ENCODE measurements around the gene VSTM2A.
A peak's percentile ranks its signal among the peaks of the same experiment; 100 is the strongest.
"Not testable (repeated sequence)": the region's sequence is repeated elsewhere in the genome, so short reads cannot be mapped to it uniquely, and the experiment has no call there.

VSTM2A gene, protein sequence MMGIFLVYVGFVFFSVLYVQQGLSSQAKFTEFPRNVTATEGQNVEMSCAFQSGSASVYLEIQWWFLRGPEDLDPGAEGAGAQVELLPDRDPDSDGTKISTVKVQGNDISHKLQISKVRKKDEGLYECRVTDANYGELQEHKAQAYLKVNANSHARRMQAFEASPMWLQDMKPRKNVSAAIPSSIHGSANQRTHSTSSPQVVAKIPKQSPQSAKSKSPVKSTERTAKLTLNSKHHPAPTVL

DNA sequence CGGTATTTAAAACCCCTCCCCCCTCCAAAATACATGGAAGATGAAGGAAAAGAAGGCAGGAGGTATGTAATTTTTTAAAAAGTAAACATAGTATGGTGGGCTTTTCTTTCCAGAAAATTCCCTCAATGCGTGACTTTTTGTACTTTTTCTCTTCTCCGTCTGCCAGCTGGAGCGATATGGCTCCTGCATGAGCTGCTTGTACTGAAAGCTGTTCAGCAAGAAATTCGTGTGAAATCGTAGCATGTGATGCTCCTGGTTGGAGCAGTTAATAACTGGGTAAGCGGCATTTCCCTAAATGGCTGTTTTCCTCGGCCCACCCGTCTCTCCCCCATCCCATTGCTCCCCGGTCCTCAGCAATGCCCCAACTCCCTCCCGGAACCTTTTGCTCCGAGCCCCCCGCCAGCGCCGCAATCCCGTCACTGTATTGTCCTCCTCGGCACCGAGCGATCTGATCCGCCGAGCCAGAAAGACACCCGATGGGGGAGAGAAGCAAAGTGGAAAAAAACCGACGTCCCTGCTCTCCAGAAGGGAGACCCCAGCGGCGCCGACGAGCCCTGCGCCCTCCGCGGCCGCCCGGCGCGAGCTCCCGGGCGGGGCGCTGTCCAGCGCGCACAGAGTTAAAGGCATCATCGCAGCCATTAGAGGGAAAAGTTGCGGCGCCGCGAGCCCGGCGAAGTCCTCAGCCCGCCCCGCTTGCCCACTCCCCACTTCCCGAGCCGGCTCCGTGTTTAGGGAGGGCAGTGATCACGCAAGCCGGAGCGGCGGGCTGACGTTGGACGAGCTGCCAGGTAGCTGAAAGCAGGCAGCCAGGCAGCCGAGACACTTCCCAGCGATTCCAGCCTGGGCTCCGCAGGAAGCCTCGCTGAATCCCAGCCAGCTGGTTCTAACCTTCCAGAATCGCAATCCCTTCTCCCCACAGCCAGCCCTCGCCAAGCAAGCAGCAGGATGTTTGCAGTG is at the start of gene VSTM2A:
Gene VSTM2A, plus strand, starts transcription at position 707 of the 957 bp plus-strand sequence. CDS start 356 bp downstream, outside the sequence.
- peak; percentile 4 for DNase-seq

DNA sequence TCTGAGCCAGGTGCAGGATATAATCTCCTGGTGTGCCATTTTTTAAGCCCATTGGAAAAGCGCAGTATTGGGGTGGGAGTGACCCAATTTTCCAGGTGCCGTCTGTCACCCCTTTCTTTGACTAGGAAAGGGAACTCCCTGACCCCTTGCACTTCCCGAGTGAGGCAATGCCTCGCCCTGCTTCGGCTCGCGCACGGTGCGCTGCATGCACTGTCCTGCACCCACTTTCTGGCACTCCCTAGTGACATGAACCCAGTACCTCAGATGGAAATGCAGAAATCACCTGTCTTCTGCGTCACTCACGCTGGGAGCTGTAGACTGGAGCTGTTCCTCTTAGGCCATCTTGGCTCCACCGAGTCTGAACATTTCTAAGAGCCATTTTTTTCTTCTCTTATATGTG is 37.6 kb upstream of the VSTM2A start:
- not testable (repeated sequence) for DNase-seq

DNA sequence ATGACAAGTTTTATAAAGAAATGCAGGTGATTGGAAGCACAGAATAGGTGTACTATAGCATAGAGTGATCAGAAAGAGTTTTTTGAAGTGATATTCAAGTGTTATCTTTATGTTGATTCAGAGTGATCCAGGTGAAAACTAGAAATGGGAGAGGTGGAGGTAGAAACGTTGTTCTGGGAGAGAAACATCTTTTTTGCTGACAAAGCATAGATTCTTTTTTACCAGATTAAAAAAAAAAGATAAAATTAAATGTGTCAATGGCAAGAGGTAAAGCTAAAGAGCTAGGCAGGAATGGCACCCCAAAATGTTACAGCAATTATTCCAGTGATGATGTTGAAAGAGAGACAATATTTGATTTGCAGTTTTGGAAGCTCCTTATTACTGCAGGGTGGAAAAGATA is 12.6 kb upstream of the VSTM2A start:
- DNase-seq: no peak

DNA sequence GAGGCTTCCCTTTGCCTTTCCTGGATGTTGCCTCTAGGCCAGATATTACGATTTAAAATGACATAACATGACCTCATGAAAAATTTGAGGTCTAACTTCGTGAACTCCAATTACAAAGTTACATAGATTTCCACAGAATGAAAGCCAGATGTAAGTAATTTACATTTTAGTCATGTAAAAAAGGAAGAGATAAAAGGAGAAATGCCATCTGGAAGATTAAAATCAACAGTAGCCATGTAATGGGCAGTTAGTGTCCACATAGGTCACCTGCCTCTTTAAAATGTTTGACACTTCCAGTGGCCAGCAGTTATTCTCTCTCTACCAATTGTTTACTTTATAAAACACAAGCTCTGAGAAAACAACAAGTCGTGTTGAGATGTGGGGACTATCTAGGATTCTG is 4.1 kb upstream of the VSTM2A start:
- no peak for DNase-seq

DNA sequence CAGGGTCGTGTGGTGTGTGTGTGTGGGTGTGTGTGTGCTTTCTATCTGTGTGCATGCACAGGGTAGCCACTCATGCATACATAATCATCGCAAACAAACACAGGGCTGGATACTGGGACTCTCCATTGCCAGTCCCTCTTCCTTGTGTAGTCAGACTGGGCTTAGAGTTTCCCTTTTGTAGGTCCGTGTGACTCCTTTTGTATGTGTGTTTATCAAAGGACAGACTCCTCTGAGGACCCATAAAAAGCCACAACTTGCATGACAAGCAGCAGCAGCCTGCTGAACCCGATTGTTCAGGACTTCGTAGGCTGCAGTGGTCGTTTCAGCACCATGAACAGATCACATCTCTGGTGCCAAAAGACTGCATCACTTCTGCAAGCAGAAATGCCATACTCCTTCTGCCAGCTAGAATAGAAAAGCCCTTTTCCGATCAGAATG is 895 bp downstream of the VSTM2A start:
- peak; percentile 27 for DNase-seq

DNA sequence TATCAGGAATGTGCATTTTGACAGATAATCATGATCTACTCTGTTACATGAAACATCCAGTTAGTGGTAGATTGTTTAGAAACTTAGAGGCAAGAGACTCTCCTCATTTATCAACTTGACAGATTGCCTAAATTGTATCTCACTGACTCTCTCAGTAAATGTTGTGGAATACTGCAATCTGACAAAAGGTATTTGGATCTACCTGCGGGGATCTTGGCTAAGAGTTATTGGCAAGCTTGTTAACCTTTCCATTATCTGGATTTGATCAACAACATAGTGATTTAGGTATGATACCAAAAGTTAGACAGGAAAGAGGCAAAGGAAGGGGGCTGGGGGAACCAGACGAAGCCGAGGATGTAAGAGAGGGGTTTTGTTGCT is 2.0 kb downstream of the VSTM2A start:
- DNase-seq: no peak

DNA sequence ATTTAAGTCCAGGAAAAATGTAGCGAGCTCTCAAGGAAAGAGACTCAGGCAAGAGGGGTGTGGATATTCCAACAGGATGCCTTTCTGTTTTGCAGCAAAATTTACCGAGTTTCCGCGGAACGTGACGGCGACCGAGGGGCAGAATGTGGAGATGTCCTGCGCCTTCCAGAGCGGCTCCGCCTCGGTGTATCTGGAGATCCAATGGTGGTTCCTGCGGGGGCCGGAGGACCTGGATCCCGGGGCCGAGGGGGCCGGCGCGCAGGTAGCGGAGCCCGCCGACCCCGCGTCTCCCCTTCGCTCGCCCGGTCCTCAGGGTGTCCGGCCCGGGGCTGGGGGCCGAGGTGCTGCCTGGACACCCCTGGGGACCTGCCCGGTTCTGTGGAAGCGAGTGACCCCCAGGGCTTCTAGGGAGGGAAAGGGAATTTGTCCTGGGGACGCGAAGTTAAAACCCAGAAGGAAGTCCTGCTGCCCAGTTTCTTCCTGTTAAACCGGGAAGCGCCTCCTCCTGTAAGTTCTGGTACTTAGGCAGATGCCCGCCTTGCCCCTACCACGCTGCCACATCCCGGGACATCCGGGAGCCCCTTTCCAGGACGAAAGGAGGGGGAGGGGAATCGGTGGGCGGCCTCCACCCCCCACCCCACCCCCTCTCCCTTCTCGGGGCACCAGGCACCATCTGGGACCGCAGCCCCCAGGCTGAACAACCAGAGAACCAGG is 2.5 kb downstream of the VSTM2A start:
- DNase-seq: no peak

DNA sequence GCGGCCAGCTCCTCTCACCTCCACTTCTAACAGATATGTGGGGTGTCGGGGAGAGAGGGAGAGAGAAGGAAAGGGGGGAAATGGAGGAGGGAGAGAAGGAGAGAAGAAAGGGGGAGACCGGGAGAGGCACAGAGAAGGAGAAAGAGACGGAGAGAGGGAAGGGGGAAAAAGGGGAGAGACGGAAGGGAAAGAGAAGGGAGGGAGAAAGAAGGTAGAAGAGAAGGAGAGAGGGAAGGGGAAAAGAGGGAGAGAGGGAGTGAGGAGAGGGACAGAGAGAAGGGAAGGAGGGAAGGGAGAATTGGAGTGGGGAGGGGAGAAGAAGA is 3.0 kb downstream of the VSTM2A start:
- DNase-seq: no peak

DNA sequence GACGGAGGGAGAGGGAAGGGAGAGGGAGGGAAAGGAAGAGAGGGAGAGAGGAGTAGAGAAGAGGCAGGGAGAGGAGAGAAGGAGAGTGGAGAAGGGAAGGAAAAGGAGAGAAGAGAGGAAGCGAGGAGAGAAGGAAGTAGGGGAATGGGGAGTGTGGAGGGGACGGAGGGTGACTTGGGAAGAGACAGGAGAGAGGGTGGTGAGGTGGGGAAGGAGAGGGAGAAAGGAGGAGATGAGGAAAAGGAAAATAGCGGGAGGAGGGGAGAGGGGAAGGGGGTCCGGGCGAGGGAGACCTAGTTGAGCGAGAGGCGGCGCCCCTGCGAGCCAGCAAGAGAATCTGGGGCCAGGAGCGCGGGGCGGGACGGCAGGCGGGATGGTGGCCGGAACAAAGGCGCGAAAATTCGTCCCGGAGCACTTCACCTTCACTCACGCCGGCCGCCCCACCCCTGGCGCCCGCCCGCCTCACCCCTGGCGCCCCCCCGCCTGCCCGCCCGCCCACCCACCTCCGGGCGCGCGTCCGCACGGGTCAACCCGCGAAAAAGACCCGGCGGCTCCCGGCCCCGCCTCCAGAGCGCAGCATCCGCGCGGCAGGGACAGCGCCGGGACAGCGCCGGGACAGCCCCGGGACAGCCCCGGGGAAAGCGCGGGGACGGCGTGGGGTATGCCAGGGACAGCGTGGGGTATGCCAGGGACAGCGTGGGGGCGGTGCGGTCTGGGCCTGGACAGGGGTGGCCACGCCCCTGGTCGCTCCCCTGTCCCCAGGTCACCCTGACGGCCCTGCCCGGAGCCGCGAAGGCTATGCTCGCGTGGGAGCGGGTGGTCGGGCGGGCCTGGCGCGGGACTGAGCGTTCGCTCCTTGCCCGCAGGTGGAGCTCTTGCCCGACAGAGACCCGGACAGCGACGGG is 4.2 kb downstream of the VSTM2A start:
- DNase-seq: peak; percentile 30

DNA sequence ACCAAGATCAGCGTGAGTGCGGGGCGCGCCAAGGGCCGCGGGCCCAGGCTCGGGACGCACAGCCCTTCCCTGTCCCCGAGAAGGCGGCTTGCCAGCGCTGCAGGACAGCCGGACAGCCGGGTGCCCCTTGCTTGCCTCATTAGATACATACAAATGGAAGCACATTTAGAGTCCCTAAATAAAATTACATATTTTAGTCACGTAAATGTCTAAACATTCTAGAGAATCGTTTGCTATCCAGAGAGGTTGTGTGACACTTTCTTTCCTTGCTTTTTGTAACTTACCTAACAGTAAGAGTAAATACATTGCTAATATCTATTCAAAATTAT is 4.8 kb downstream of the VSTM2A start:
- no peak for DNase-seq

DNA sequence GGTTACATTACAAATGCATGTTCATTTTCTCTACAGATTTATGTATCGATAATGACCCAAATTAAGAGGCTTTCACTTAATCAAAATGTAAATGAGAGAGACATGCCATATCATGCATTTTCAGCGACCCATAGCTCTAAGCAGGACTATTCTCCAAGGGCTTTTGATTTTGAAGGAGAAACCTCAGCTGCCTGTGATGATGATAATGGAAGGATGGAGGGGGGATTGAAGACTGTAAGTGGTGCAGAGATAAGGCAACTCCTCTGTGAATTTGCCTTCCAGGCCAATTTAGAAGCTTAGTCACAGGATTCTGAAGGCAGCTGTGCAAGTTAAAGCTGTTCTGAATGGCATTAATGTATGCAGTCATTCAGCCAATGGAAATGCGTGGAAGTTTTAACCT is 8.3 kb downstream of the VSTM2A start:
- no peak for DNase-seq

DNA sequence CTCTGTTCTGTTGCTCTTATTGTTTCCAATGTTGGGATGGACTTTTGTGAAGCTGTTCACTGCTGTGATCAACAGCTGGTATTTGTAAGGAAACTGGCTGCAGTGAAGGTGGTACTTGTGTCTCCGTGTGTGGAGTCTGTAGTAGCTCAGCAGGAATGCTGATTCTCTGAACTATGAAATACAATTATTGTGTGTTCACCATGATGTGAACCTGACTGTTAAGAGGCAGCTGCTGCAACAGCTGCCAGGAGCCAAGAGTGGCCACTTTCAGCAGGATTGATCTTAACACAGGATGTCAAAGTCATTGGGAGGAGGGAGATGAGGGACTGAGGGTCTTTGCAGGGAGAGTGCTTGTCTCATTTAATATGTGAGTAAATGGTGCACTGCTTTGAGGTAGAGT is 13.9 kb downstream of the VSTM2A start:
- no peak for DNase-seq

DNA sequence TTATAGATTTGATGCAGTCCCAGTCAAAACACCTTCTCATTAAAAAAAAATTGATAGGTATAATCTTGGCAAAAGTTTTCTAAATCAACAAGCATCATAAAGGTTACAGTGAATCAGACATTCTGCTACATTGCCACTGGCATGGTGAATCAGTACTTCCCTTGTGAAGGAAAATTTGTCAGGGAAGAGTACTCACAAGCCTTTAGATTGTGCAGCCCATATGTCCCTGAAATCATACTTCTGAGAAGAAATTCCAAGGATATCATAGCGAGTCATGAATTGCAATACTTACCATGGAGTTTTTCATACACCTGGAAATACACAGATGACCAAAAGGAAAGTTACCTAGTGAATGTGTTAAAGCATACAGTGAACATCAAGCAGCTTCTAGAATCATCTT is 17.2 kb downstream of the VSTM2A start:
- no peak for DNase-seq

DNA sequence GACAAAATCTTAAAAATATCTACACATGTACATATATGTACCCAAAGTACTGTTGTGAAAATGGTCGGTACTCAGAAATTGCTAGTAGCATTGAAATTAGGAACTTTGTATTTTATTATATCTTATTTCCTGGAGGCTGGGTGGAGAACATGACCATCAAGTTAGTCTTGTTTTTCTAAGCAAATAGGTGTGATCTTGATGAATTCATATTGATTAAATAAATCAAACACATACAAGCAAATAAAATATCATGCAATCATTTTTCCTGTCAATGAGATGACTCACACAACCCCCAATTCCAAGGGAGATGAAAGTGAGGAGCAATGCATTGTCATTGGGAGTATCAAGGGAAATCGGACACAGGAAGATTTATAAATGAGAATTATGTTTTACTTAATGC is 18.0 kb downstream of the VSTM2A start:
- DNase-seq: no peak

DNA sequence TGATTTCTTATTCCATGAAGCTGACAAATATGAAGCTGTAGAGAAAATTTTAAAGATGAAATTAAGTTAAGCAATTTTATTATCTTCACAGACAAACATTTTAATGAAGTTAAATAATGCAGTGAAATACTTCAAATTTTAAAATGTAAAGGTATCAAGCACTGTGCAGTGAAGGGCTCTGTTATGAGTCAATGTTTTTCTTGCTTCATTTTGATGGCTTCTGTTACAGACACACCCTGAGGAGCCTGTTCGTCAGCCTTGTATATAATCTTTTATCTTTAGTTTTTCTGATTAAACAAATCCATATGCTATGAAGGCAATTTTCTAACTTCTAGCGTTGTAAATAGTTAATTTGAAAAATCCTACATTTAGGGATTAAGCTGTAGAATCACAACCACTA is 18.5 kb downstream of the VSTM2A start:
- DNase-seq: no peak

DNA sequence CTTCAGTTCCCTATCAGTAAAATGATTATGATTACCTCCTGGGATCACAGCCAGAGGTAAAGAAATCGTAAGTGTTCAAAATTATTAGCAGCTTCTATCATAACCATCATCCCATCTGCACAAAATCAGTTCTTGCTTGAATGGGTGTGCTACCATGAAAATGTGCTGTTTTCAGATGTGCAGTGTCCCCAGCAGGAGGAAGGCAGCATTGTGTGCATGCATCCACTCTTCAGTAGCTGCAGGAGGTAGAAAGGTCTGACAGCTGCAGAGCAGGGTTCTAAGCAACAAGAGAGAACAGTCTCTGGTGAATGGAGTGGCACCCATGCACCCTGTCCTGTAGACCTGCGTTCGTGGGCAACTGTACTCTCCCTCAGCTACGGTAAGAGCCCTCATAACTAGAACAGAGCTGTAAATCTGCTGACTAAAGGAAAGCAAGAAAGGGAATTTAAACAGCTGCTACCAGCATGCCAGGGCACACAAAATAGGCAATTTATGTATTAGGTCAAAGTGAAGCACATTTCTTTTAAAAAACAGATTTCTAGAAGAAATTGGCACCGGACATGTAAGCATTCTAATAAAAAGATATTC is 21.2 kb downstream of the VSTM2A start:
- no peak for DNase-seq

DNA sequence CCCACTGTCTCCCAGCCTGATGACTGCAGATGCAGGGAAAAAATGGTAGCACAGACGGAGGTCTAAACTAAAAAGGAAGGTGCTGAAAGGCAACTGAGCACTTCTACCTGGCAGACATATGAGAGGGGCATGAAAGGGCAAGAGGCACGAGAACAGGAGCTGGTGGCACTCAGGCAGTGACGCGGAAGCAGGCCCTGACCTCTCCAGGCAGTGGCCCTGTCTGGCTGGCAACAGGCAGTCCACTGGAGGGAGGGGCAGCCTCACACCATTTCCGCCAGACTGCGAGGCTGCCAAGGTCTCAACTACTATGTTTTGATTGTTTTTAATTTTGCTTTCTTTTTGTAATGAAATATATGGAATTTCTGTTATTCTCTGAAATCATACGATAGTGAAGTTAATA is 23.3 kb downstream of the VSTM2A start:
- no peak for DNase-seq

DNA sequence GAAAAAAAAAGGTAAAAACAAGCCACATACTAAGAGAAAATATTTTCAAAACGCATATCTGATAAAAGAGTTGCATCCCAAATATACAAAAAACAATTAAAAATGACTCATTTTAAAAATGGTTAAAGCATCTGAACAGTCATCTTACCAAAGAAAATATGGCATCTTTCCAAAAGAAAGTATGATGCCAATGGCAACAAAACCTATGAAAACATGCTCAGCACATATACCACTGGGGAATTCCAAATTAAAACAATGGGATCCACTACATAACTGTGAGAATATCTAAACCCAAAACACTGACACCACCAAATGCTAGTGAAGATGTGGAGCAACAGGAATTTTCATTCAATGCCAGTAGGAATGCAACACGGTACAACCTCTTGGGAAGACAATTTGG is 39.3 kb downstream of the VSTM2A start:
- DNase-seq: no peak

DNA sequence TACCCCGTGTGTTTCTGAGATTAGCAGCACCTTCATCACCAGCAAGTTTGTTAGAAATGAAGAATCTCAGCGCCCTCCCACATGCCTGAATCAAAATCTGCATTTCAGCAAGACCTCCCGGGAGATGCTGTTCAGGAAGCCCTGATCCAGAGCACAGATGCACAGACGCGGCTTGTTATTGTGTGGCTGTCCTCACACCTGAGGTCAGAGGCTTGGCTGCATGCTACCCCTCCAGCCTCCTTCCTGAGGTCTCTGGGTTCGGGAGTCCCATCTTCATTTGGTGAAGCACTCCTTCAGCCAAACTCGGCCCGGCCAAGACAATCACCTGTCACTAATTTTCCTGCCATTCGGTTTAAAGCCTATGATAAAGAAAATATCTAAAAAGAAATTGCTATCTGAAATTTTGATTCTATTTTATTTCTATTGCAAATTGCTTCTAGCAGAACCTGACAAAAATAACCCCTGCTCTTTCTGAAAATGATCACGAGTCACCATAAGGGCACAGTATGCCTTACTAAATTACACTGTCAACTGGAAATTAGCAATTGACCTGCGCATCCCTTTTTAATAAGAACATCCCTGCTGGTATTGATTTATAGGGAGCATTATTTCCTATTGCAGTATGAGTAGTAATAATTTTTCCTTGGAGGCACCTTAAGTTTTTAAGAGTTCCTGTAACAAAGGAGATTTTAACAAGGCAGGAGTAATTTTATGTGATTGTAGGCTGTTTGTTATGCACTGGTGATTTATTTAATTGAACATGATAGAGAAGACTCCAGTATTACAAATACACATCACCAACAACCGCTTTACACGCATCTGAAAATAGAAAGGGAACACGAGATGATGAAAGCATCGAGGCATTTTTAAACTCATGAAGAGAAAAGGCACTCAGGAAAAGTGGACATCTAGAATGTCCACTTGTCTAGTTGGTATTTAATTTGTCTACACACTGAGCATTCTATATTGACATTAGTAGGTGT is 49.5 kb downstream of the VSTM2A start:
- no peak for DNase-seq

DNA sequence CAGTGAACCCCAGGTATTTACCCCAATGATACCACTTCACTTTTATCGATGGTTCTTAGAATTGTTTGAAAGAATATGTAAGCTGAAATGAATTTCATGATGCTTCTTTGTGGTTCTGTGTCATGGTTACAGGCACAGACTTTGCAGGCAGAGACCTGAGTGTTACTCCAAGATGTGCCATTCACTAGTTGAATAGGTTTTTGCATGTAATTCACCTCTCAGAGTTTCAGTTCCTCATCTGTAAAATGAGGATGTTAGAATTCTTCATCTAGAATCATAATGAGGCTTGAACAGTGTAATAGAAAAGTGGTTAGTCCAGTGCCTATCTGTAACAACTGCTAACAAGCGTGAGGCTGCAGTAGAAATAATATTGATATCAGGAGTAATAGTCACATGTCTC is 54.6 kb downstream of the VSTM2A start:
- no peak for DNase-seq

DNA sequence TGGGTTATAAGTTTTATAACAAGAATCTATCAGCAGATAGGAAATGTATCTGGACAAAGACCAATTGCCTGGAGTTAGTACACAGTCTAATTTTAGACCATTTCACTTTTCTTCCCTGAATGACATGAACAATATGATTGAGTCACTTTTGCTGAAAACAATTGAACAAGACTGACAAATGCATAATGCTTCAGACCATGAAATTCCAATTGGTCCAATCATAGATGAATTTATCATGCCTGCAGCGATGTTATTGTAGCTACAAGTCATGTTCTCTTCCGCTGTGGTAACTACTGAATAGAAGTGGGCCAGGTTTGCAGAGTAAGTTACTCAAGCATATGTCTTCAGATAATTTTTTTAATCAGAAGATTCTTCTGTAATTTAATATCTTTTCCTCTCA is 73.4 kb downstream of the VSTM2A start:
- DNase-seq: no peak
